Osteocyte (in vitro differentiated cells): ENCODE data around the gene PLCB1. TPM values are rescaled to one million over a fixed set of nuclear protein-coding genes. Genes with fewer than 3 reads are reported as not detected.

Source experiments
- DNase-seq: peaks from one replicate; pipeline ENCODE4 v3.0.0; 2021; ENCODE audit warnings: mixed read lengths; ENCODE audit not compliant: unreplicated experiment; ENCODE audit errors: extremely low spot score
- H3K27ac Mint-ChIP-seq: one replicate; pipeline ENCODE4 v1.8.0; 2021; ENCODE audit warnings: mild to moderate bottlenecking, mixed read lengths; ENCODE audit not compliant: unreplicated experiment
- H3K27me3 Mint-ChIP-seq: one replicate; pipeline ENCODE4 v1.8.0; 2021; ENCODE audit warnings: mixed read lengths; ENCODE audit not compliant: unreplicated experiment
- H3K36me3 Mint-ChIP-seq: one replicate; pipeline ENCODE4 v1.8.0; 2021; ENCODE audit warnings: mixed read lengths; ENCODE audit not compliant: unreplicated experiment
- H3K4me1 Mint-ChIP-seq: one replicate; pipeline ENCODE4 v1.8.0; 2021; ENCODE audit warnings: mixed read lengths; ENCODE audit not compliant: unreplicated experiment
- H3K4me3 Mint-ChIP-seq: one replicate; pipeline ENCODE4 v1.8.0; 2021; ENCODE audit warnings: mild to moderate bottlenecking, moderate library complexity, mixed read lengths; ENCODE audit not compliant: unreplicated experiment
- H3K9me3 Mint-ChIP-seq: one replicate; pipeline ENCODE4 v1.8.0; 2021; ENCODE audit warnings: mixed read lengths; ENCODE audit not compliant: unreplicated experiment
- total RNA-seq: library from RNA; stranded (reverse); gene quantifications from 2 replicates; pipeline ENCODE4 v1.2.1, GENCODE V29; 2021
- TF ChIP-seq, protein P1 (sequence below): fragments of 200-600 bp; sonication (generic); IDR thresholded peaks from 2 replicates; pipeline ENCODE4 v1.5.0; 2021; ENCODE audit warnings: antibody characterized with exemption, mild to moderate bottlenecking, moderate library complexity

Gene PLCB1
- total RNA-seq, 1 donor from 2014 or later: 33.3 TPM

DNA sequence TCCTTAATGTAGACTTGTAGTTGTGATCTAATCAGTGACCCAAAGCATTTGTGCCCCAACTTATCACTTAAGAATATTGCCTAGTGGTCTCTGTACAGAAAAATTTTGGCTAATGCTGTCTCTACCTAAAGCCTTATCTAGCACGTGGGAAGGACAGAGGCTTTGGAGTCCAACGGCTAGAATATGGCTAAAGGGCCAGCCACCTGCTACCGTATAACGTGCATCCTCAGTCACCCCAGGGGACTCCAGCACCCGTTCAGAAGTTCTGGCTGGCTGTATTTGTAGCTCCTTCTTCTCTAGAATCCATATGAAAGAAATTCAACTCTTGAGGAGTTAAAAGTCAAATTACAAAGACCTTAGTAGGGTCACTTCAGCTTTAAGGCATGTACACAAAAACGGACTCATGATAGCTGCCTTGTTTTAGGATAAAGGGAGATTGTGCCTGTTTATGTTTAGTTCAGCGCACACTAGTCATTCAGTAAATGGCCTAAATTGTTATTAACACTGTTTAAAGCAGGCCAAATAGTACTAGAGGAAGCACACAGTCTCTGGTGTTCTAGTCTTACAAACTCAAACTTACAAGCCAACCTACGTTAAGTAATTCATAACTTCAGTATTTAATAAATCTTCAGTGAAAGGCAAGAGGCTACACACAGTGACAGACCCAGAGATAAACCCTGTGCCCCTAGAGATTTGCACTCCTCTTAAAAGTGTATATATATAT lies 529.3 kb downstream of the PLCB1 start:
- peaks cover 5% of the 10 kb centered on the region for H3K4me1 Mint-ChIP-seq
- no peak overlapping the region for H3K27ac Mint-ChIP-seq
- TF ChIP-seq, protein P1, sequence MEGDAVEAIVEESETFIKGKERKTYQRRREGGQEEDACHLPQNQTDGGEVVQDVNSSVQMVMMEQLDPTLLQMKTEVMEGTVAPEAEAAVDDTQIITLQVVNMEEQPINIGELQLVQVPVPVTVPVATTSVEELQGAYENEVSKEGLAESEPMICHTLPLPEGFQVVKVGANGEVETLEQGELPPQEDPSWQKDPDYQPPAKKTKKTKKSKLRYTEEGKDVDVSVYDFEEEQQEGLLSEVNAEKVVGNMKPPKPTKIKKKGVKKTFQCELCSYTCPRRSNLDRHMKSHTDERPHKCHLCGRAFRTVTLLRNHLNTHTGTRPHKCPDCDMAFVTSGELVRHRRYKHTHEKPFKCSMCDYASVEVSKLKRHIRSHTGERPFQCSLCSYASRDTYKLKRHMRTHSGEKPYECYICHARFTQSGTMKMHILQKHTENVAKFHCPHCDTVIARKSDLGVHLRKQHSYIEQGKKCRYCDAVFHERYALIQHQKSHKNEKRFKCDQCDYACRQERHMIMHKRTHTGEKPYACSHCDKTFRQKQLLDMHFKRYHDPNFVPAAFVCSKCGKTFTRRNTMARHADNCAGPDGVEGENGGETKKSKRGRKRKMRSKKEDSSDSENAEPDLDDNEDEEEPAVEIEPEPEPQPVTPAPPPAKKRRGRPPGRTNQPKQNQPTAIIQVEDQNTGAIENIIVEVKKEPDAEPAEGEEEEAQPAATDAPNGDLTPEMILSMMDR: no peak
- DNase-seq: no peak
- H3K27me3 Mint-ChIP-seq: no peaks in the 10 kb centered on the region
- H3K36me3 Mint-ChIP-seq: peaks cover 10% of the 10 kb centered on the region
- no peak overlapping the region for H3K4me3 Mint-ChIP-seq
- no peaks in the 10 kb centered on the region for H3K9me3 Mint-ChIP-seq

DNA sequence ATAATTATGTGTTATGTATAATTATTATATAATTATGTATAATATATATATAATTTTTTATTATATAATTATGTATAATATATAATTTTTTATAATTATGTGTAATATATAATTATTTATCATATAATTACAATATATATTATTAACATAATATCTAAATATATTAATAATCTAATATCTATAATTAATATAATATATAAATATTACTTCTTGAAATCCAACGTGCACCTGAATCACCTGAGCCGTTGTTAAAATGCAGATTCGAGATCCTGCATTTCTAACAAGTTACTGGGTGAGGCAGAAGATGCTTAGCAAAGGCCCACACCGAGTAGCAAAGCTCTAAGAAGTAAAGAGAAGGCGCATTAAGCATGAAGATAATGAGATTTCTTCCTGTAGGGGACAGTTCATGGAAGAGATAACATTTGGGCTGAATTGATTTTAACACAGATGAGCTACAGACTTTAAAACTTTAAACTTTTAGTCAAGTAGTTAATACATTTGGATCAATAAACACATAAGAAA lies 530.4 kb downstream of the PLCB1 start:
- no peaks in the 10 kb centered on the region for H3K27me3 Mint-ChIP-seq
- no peaks in the 10 kb centered on the region for H3K9me3 Mint-ChIP-seq
- no peak overlapping the region for H3K4me3 Mint-ChIP-seq
- peaks cover 8% of the 10 kb centered on the region for H3K36me3 Mint-ChIP-seq
- H3K4me1 Mint-ChIP-seq: peaks cover 5% of the 10 kb centered on the region
- H3K27ac Mint-ChIP-seq: no peak overlapping the region
- no peak for DNase-seq
- TF ChIP-seq, protein P1: no peak

DNA sequence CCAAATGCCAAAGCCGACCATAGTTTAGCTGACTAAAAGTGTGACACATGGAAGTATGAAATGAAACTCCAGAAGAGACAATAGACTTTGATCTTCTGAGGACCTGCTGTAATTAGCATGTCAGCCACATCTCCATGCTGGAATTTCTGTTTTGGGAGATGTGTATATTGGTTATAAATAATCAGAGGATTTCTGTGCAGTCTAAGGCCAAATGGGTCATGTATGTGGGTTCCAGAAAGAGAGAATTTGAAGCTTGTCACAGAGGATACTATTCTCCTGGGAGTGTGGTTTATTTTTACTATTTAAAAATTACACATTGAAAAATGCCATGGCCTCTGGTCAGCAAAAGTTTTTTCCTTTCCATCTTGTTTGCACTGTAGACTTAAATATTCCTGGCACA lies 531.4 kb downstream of the PLCB1 start:
- Mint-ChIP-seq H3K9me3 (no peaks in the 10 kb centered on the region), H3K27me3 (no peaks in the 10 kb centered on the region), H3K36me3 (peaks cover 9% of the 10 kb centered on the region), H3K4me3 (no peak overlapping the region), H3K27ac (no peak overlapping the region), H3K4me1 (peaks cover 5% of the 10 kb centered on the region)
- TF ChIP-seq, protein P1: no peak
- no peak for DNase-seq

DNA sequence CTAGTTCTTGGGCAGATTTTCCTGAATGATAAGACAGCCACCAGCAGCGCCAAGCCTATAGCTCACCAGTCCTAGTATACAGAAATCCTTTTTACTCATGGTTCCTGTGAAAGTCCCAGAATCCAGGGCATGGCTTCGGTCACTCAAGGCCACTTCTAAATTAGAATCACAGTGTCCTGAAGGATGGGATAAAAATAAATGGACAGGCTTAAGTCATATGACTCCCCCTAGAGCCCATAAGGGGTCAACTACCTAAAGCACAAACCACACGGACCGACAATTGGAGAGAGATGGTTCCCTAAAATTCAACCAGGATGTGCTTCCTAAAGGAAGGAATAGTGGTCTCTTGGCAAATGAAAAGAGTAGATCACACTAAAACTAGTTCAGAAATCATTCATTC lies 532.7 kb downstream of the PLCB1 start:
- H3K36me3 Mint-ChIP-seq: peaks cover 12% of the 10 kb centered on the region
- DNase-seq: no peak
- peaks cover 5% of the 10 kb centered on the region for H3K4me1 Mint-ChIP-seq
- H3K27ac Mint-ChIP-seq: no peak overlapping the region
- no peaks in the 10 kb centered on the region for H3K27me3 Mint-ChIP-seq
- H3K9me3 Mint-ChIP-seq: no peaks in the 10 kb centered on the region
- TF ChIP-seq, protein P1: peak; percentile 21
- H3K4me3 Mint-ChIP-seq: no peak overlapping the region

DNA sequence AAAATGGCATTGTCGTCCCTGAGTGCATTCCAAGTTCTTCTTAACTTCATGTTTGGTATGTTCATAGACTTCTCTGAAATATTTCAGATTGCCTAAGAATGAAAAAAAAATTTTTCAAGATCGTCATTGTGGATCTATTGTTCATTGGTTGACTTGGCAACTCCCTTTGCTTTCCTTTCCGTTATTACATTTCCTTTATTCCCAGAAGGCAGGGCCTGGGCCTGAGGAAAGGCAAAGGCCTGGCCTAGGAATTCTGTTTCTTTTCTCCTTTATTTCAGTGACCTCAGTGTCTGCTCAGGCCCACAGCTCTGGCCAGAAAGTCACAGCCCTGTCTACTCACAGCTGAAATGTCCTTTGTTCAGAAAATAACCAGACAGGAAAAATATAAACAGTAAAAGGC lies 535.2 kb downstream of the PLCB1 start:
- no peak overlapping the region for H3K4me3 Mint-ChIP-seq
- H3K9me3 Mint-ChIP-seq: no peaks in the 10 kb centered on the region
- H3K4me1 Mint-ChIP-seq: peaks cover 5% of the 10 kb centered on the region
- no peak overlapping the region for H3K27ac Mint-ChIP-seq
- no peak for DNase-seq
- no peaks in the 10 kb centered on the region for H3K27me3 Mint-ChIP-seq
- TF ChIP-seq, protein P1: no peak
- H3K36me3 Mint-ChIP-seq: peaks cover 14% of the 10 kb centered on the region
